G401 (cell line): ENCODE measurements around the gene POLDIP3. TPM values are rescaled to one million over a fixed set of nuclear protein-coding genes. Genes with fewer than 3 reads are reported as not detected.

Experiments used
- DNase-seq: peaks from one replicate; pipeline ENCODE4 v3.0.0-alpha.2; 2015; ENCODE audit warnings: low spot score
- in situ Hi-C: cut with HindIII; loops from 2 replicates; pipeline ENCODE4 v1.10.0; 2016; ENCODE audit warnings: low sequenced_read_pairs, mixed read lengths
- total RNA-seq: library from RNA; depleted of rRNA; stranded (reverse); fragments of >200 nt; shearing (Covaris generic); gene quantifications from 2 replicates; pipeline ENCODE4 v1.2.3, GENCODE V29; 2014

Gene POLDIP3
- total RNA-seq, 1 experiment from 2014 or later = 14.7 TPM

- in situ Hi-C loops = no loop called here
- no peak for DNase-seq
Observed at GRCh38 chr22:42643634-42644421, 29.1 kb upstream of the POLDIP3 start.

DNA sequence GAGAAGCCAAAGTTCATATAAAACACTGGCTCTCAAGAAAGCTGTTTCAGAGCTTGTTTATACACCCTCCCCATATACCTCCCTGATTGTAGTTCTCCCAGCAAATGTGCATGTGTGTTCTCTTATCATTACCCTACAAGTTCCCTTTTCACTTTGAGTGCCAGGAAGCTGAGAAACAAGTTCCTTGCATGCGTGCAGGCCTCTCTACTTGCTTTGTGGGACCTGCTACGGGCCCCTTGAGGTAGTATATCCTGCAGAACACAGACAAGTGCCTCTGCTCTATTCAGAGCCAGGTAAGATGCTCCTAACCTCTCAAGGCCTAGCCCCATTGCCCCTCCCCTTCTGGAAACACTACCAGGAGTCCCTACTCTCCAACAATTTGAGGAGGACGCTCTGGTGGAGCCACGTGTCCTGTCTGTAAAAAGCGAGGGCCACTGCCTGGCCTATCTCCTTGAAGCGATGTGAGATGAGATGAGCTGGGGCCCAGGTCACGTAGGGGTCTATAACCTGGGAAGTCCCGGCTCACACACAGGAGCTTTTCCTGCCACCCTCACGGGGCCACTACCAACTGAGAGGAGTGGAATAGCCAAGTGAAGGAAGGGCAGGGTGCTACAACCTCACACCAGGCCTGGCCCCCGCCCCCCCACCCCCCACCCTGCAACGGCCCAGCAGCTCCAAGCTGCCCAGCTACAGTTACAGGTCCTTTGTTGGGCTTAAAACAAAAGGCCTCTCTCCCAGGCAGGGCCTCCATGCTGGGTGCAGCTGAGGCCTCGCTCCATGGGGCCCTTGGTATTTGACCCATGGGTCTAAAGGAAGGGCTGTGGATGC lies 28.3 kb upstream of the POLDIP3 start:
- no peak for DNase-seq
- in situ Hi-C loops = no loop called here

DNA sequence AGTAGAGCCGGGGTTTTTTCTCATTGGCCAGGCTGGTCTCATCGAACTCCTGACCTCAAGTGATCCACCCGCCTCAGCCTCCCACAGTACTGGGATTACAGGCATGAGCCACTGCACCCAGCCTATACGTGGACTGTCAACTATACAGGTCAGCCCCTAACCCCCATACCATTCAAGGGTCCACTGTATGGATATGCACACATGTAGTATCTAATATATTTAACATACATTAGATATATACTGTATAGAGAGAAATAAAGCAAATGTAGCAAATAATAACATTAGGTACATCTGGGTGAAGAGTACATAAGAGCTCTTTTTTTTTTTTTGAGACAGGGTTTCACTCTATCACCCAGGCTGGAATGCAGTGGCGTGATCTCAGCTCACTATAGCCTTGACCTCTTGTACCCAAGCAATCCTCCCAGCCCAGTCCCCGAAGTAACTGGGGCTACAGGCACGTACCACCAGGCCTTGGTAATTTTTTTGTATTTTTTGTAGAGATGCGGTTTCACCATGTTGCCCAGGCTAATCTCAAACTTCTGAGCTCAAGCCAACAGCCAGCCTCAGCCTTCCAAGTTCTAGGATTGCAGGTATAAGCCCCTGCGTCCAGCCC lies 27.2 kb upstream of the POLDIP3 start:
- no peak for DNase-seq
- in situ Hi-C loops = no loop called here

- in situ Hi-C loops = no loop called here
- no peak for DNase-seq
Observed at GRCh38 chr22:42639541-42640241, 25.0 kb upstream of the POLDIP3 start.

GRCh38 chr22:42637555-42637954 lies 22.9 kb upstream of the POLDIP3 start:
- no peak for DNase-seq
- in situ Hi-C loops = no loop called here

DNA sequence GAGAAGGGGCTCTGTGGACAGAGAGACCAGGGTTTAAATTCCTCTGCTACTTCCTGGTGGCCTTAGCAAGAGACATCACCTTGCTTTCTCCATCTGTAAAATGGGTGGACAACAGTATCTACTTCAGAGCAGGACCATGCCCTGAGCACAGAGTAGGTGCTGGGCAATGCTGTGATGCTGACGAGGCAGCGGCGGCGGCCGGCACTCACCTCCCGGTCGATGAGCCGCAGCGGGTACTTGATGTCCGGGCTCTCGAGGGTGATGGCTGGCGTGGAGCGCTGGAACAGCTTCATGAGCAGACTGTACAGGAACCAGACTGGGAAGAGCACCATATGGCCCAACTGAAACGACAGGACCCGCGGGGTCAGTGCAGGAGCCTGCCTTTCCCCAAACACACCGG lies 21.8 kb upstream of the POLDIP3 start:
- in situ Hi-C loops = no loop called here
- DNase-seq = no peak

- in situ Hi-C loops = no loop called here
- DNase-seq = no peak
Observed at GRCh38 chr22:42635531-42635930, 20.8 kb upstream of the POLDIP3 start.

- no peak for DNase-seq
- in situ Hi-C loops = no loop called here
Observed at GRCh38 chr22:42633013-42633412, 18.3 kb upstream of the POLDIP3 start.

GRCh38 chr22:42632096-42632495 lies 17.4 kb upstream of the POLDIP3 start:
- no peak for DNase-seq
- in situ Hi-C loops = no loop called here

DNA sequence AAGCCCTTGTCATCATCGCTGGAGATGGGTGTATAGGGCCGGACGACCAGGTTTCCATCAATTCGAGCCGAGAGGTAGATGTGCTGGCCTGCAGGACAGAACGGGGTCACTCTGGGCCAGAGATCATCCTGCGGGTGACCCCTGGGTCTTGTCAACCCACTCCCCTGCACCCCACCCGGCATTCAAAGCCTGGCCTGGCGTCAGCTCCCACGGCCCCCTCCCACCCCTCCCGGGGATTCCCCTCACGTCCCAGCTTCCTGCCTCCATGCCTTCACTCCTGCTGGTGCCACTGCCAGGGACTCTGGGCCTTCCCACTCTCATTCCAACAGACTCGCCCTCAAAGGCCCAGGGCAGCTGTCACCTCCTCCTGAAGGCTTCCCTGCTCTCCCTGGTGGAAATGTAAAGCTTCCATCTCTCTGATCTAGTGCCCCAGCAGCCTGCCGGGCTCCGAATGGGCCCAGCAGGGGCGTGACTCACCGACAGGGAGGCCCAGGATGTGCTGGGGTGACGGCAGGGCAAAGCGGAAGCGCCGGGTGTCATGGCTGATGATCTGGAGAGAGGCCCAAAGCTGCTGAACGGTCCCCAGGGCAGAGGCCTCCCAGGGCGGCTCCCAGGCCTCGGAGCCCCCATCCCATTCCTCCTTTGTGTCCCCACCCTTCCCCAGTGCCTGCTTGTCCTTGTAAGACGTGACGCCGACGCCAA lies 16.4 kb upstream of the POLDIP3 start:
- in situ Hi-C loops = no loop called here
- DNase-seq = no peak

- in situ Hi-C loops = no loop called here
- DNase-seq = no peak
Observed at GRCh38 chr22:42630211-42630610, 15.5 kb upstream of the POLDIP3 start.

GRCh38 chr22:42627981-42628380 lies 13.3 kb upstream of the POLDIP3 start:
- in situ Hi-C loops = no loop called here

DNA sequence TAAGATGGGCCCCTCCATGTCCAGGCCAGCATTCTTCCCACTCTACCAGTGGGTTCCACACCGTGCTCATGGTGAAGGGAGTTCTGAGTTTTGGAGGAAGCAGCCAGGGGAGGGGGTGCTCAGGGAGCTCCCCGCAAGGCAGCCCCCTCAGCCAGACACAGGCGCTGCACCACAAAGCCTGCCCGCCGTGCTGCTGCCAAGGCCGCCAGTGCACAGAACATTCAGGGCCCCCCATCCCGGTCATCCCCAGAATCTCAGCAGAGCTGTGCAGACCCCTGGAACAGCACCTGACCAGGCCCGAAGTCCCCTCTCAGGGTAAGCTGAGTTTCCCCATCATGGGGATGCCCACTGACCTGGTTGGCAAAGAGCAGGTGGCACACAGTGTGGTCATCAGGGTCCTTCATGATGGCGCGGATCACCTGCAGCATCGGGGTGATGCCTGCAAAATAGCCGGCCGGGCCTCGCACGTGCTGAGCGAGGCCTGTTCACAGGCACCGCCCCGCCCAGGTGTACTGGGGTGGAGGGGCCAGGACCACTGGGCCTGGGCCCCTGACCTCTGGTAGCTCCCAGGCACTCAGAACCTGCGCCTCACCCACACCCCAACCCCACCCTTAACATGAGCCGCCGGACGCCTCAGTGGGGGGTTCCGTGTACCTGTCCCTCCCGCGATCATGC lies 12.4 kb upstream of the POLDIP3 start:
- in situ Hi-C loops = no loop called here
- no peak for DNase-seq

More at GRCh38 chr22:42627981-42628380, 13.3 kb upstream of the POLDIP3 start:
- DNase-seq = no peak

DNA sequence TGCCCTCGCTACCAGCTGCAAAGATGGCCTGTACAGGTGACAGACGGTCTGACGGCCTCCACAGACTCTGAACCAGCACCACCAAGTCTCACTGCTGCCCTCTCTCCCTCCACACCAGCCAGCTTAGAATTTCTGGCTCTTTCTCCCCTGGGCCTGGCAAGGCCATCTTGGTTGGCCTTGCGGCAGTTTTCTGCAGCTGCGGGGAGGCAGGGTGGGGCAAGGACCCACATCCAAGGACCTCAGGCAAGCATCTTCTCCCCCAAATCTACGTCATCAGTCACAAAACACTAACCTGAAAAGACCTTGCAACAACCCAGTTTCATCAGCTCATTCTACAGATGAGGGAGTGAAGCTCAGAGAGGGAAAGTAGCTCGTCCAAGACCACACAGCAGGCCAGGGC lies 11.7 kb upstream of the POLDIP3 start:
- no peak for DNase-seq
- in situ Hi-C loops = no loop called here

- no peak for DNase-seq
- in situ Hi-C loops = no loop called here
Observed at GRCh38 chr22:42625416-42625815, 10.7 kb upstream of the POLDIP3 start.

DNA sequence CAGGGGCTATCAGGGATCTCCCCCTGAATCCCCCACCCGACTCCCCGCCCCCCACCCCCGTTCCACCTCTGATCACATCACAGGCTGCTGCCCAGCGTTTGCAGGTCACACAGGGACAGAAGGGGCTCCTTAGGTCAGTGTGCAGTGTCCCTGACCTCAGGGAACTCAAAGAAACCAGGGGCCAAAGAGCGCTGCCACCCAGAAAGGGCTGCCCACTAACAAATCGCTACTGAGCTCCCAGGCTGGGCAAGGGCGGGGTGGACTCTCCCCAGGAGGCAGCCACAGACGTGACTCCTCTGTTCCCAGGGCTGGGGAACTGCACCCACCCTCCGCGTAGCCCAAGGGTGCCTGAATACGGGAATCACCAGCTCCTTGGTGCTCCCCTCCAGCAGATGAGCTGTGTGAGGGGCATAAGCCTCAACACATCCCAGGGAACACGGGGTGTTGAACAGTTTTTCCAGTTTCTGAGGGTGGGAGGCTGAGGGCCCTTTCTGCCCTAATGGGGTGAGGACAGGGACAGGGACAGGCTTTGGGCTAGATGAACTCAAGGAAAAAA lies 9.9 kb upstream of the POLDIP3 start:
- DNase-seq = no peak
- in situ Hi-C loops = no loop called here

DNA sequence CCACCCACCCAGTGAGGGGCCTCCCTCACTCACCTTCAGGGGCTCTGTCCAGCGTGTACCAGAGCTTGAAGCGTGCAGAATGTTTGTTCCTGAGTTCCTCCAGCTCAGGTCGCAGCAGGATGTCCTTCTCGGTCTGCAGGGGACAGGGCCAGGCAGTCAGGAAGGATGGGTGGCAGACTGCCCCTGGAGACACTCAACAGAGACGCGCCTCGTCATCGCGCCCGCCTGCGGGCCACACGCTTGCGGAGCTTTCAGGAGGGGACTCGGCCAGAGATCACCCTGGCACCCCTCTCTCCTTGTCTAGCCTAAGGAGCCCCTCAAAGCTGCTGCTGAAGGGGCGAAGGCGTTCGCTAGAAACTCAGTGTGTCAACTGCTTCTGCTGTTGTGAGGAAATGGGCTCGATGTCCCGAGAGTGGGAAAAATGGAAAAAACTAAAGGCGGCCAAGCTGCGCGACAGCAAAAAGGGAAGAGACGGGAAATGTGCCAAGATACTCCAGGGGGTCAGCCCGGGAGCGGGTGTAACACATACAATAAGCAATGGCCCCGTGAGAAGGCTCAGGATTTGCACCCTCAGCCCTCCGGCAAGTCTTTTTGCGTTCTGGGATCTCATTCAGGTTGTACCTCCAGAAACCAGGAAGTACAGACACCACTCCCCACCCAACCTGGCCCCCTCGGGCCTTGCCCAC lies 9.2 kb upstream of the POLDIP3 start:
- DNase-seq = no peak
- in situ Hi-C loops = no loop called here

DNA sequence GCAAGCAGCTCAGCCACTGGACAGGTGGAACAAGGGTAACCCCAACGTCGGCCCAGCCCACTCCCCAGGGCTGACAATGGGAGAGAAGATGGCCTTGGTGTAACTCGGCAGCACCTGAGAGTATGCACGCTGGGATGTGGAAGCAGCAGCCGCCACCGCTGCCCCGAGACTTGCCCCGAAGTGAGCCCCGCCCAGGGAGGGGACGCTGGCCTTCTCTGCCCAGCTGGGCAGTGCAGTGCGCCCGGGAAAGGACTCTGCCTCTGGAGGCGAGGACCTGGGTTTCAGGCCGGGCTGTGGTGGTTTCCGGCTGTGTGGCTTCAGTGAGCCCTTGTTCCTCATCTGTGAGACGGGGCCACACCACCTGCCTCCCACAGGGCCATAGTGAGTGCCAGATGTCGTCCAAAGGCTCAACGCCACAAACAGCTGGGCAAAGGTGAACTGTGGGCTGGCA lies 8.6 kb upstream of the POLDIP3 start:
- in situ Hi-C loops = no loop called here
- no peak for DNase-seq
